NCI-H460 (cell line): ENCODE data around the gene CPTP. TPM values are rescaled to one million over a fixed set of nuclear protein-coding genes. Genes with fewer than 3 reads are reported as not detected.

Source experiments
- DNase-seq: peaks from one replicate; pipeline ENCODE4 v3.0.0-alpha.2; 2016; ENCODE audit warnings: low read depth; ENCODE audit errors: extremely low read depth
- total RNA-seq: library from RNA; depleted of rRNA; stranded (reverse); fragments of >200 nt; shearing (Covaris generic); gene quantifications from 2 replicates; pipeline ENCODE4 v1.2.3, GENCODE V29; 2014

The CPTP gene
- total RNA-seq, 1 experiment from 2014 or later: 12.2 TPM

- no peak for DNase-seq
Observed at GRCh38 chr1:1317420-1317819, 7.2 kb upstream of the CPTP start.

DNA sequence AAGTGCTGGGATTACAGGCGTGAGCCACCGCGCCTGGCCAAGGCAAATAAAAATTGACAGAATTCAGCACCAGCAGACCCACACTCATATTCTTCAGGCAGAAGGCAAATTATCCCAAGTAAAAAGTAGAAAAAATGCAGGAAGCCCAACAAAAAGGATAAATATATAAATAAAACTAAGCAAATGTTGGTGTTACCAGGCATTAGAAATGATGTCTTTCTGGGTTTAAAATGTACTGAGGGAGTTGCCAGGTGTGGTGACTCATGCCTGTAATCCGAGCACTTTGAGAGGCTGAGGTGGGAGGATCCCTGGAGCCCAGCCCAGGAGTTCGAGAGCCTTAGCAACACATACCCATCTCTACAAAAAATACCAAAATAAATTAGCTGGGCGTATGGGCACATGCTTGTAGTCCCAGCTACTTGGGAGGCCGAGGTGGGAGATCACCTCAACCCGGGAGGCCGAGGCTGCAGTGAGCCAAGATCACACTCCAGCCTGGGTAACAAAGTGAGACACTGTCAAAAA lies 6.4 kb upstream of the CPTP start:
- no peak for DNase-seq

GRCh38 chr1:1318777-1319645 lies 5.6 kb upstream of the CPTP start:
- DNase-seq: no peak

GRCh38 chr1:1319646-1319941 lies 5.0 kb upstream of the CPTP start:
- no peak for DNase-seq

DNA sequence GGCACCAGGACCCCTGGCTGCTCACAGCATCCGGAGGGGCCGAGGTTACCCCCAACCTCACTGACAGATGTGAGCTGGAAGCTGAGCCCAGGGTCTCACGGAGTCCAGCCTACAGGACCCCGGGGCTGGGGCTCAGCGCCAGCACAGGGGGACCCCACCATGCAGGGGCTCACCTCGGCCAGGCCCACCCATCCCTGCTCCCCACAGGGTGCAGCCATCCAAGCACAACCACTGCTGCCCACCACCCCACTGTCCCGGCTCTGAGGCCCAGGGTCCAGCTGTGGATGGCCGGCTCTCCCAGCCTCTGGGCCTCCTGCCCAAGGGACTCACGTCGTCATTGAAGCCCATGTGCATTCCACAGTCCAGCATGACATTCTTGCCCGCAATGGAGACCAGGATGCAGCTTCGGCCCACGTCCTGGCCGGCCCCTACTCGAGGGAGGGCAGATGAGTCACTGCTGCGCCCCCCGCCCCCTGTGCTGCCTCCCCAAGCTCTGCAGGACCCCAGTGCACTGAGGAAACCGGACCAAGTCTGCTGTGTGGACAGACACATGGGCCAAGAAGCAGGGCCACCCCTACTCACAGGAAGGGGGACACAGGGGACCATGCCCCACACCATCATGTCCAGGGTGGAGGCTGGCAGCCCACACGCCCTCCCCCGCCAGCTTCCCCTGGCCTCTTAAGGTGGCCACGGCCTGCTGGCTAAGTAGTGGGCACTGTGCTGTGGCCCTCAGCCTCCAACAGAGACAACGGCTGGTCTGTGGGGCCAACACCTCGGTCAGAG lies 3.7 kb upstream of the CPTP start:
- no peak for DNase-seq

- DNase-seq: no peak
Observed at GRCh38 chr1:1321477-1321876, 3.1 kb upstream of the CPTP start.

- DNase-seq: no peak
Observed at GRCh38 chr1:1322418-1322817, 2.2 kb upstream of the CPTP start.

DNA sequence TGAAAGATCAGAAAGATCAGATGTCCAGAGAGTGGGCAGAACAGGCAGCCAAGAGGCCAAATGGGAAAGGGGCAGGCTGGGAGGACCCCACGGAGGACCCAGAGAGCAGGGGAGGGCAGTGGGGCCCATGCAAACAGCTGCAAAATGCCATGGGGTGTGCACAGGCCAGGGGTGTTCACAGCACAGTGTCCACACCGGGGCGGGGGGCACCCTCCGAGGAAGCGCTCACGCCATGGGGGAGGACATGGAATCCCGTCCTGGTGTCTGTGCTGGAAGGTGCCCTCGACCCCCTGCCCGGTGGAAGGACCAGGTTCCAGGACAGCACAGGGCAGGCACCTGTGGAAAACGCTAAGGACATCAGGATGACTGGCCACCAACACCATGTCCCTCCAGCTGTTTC lies 1.6 kb upstream of the CPTP start:
- no peak for DNase-seq

DNA sequence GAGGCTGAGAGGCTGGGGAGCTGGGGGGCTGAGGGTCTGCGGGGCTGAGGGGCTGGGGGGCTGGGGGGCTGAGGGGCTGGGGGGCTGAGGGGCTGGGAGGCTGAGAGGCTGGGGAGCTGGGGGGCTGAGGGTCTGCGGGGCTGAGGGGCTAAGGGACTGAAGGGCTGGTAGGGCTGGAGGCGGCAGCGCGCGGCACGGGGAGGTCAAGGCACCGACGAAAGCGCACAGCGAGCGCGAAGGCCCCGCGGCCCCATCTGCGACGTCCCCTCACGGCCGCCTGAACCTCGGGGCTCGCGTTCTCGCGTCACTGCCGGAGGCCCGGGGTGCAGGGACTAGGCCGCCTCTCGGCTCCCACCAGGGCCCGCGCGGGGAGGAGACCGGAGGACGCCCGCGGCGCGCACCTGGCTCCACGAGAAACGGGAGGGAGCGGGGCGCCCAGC lies 498 bp upstream of the CPTP start:
- DNase-seq: no peak

GRCh38 chr1:1325288-1326074 lies 879 bp downstream of the CPTP start:
- DNase-seq: no peak

- DNase-seq: no peak
Observed at GRCh38 chr1:1326075-1326605, 1.5 kb downstream of the CPTP start.

DNA sequence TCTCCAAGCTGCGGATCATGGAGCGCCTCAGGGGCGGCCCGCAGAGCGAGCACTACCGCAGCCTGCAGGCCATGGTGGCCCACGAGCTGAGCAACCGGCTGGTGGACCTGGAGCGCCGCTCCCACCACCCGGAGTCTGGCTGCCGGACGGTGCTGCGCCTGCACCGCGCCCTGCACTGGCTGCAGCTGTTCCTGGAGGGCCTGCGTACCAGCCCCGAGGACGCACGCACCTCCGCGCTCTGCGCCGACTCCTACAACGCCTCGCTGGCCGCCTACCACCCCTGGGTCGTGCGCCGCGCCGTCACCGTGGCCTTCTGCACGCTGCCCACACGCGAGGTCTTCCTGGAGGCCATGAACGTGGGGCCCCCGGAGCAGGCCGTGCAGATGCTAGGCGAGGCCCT lies 2.7 kb downstream of the CPTP start:
- no peak for DNase-seq

DNA sequence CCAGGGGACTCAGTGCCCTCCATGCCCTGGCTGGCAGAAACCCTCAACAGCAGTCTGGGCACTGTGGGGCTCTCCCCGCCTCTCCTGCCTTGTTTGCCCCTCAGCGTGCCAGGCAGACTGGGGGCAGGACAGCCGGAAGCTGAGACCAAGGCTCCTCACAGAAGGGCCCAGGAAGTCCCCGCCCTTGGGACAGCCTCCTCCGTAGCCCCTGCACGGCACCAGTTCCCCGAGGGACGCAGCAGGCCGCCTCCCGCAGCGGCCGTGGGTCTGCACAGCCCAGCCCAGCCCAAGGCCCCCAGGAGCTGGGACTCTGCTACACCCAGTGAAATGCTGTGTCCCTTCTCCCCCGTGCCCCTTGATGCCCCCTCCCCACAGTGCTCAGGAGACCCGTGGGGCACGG lies 3.7 kb downstream of the CPTP start:
- DNase-seq: no peak

DNA sequence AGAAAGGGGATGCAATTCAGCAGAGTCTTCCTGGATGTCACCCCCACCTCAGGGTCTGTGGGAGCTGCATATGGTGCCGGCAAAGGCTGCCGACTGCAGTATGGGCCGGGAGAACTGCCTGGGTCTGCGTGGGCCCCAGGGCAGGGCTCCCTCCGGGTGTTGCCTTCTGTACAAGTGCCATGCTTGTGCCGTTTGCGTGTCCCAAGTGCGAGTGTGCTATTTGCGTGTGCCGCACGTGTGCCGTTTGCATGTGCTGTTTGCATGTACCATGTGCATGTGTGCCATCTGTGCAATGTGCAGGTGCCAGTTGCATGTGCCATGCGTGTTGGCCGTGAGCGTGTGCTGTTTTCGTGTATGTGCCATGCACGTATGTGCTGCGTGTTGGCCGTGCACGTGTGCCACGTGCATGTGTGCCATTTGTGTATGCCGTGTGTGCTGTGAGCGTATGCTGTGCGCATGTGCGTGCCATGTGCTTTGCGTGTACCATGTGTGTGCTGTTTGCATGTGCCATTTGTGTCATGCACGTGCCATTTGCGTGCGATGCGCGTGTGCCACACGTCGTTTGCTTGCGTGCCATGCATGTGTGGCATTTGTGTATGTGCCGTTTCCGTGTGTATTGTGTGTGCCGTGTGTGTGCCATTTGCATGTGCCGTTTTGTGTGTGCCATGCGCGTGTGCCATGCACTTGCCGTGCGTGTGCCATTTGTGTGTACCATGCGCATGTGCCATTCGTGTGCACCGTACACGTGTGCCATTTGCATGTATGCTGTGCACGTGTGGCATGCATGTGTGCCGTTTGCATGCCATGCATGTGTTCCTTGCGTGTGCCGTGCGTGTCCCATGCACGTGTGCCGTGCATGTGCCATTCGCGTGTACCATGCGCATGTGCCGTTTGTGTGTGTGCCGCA lies 5.0 kb downstream of the CPTP start:
- no peak for DNase-seq

DNA sequence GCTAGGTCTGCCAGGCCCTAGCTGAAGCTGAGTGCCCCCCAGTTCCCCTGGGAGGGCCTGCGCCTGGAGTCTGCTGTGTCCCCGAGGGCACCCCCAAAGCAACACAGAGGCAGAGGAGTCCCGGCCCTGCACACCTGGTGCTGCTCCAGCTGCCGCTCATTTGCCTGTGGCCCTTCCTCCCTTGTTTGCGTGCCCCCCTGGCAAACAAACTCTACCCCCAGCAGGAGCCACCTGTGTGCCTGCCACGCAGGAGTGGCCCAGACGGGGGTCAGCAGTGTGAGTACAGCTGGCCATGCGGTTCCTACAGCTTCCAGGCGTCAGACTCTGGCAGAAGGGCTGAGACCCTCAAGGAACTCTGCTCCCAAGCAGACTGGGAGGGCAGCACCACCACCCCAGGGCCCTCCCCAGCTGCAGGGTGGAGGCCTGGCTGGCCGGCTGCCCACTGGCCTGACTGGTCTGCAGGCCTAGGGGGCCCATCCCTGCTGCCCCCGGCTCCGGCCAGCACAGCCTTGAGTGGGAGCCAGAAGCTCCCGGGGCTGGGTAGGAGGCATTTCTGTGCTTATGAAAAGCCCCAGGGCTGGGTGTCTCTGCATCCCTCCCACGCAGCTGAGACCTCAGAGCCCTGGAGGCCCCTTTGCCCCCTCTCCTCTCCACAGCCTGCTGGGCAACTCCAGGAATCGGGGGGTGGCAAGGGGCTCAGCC lies 5.9 kb downstream of the CPTP start:
- no peak for DNase-seq

DNA sequence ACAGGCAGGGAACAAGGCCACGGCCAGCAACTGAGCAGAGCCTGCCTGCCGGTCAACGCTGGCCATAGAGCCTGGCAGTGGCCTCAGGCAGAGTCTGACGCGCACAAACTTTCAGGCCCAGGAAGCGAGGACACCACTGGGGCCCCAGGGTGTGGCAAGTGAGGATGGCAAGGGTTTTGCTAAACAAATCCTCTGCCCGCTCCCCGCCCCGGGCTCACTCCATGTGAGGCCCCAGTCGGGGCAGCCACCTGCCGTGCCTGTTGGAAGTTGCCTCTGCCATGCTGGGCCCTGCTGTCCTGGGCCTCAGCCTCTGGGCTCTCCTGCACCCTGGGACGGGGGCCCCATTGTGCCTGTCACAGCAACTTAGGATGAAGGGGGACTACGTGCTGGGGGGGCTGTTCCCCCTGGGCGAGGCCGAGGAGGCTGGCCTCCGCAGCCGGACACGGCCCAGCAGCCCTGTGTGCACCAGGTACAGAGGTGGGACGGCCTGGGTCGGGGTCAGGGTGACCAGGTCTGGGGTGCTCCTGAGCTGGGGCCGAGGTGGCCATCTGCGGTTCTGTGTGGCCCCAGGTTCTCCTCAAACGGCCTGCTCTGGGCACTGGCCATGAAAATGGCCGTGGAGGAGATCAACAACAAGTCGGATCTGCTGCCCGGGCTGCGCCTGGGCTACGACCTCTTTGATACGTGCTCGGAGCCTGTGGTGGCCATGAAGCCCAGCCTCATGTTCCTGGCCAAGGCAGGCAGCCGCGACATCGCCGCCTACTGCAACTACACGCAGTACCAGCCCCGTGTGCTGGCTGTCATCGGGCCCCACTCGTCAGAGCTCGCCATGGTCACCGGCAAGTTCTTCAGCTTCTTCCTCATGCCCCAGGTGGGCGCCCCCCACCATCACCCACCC lies 6.7 kb downstream of the CPTP start, which contains the start of gene TAS1R3:
TSS of gene TAS1R3 (plus strand) at position 213 of the 898 bp plus-strand sequence. CDS start at position 279, 66 bp downstream.
- DNase-seq: peak; percentile 41

DNA sequence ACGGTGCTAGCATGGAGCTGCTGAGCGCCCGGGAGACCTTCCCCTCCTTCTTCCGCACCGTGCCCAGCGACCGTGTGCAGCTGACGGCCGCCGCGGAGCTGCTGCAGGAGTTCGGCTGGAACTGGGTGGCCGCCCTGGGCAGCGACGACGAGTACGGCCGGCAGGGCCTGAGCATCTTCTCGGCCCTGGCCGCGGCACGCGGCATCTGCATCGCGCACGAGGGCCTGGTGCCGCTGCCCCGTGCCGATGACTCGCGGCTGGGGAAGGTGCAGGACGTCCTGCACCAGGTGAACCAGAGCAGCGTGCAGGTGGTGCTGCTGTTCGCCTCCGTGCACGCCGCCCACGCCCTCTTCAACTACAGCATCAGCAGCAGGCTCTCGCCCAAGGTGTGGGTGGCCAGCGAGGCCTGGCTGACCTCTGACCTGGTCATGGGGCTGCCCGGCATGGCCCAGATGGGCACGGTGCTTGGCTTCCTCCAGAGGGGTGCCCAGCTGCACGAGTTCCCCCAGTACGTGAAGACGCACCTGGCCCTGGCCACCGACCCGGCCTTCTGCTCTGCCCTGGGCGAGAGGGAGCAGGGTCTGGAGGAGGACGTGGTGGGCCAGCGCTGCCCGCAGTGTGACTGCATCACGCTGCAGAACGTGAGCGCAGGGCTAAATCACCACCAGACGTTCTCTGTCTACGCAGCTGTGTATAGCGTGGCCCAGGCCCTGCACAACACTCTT lies 7.6 kb downstream of the CPTP start:
- no peak for DNase-seq
